A549 (cell line): ENCODE measurements around the gene AKAP8L. TPM values are rescaled to one million over a fixed set of nuclear protein-coding genes. Genes with fewer than 3 reads are reported as not detected.

Experiments used
- ATAC-seq, 2 experiments: fragments of 200-7000 bp in 1 of 2; fragments of >200 bp in 1 of 2; cut with Nextera tagmentation in 1 of 2; cut with Tn5 transposase in 1 of 2; 3 replicates each; pipeline versions ENCODE4 v1.8.0 to v1.9.1; 2018 to 2020; ENCODE audit warnings: mild to moderate bottlenecking in 1 of 2, moderate library complexity in 1 of 2
- CTCF ChIA-PET: fragments of 300-600 bp; sonication (Branson Sonifier 250); formaldehyde crosslinking; extraction: SDS; loops from one replicate; lab custom pipeline; 2021; ENCODE audit warnings: antibody characterized with exemption, inconsistent platforms; lab: Yijun Ruan, JAX
- POLR2A ChIA-PET: fragments of 350-600 bp; formaldehyde crosslinking; extraction: SDS; loops from one replicate; lab custom pipeline; 2021; ENCODE audit warnings: antibody characterized with exemption, inconsistent platforms; lab: Yijun Ruan, JAX
- DNase-seq, 2 experiments: peaks; one replicate each; pipeline versions ENCODE4 v3.0.0 to v3.0.0-alpha.2; 2011 to 2016; ENCODE audit warnings: low read depth in 1 of 2, low spot score in 1 of 2
- FAIRE-seq: peaks from 2 replicates; lab custom pipeline; 2011; peaks lifted over from hg19 to GRCh38; lab: Jason Lieb, UNC
- H3K27ac ChIP-seq, 2 experiments: fragments of >200 bp; sonication (Bioruptor Twin); formaldehyde crosslinking; 3 replicates each; pipeline ENCODE4 v1.5.1; 2016 to 2017
- H3K4me1 ChIP-seq: fragments of >200 bp; sonication (Bioruptor Twin); formaldehyde crosslinking; 3 replicates; pipeline ENCODE4 v1.6.1; 2016
- H3K4me2 ChIP-seq: fragments of >200 bp; sonication (Bioruptor Twin); formaldehyde crosslinking; 3 replicates; pipeline ENCODE4 v1.6.1; 2016
- H3K4me3 ChIP-seq: fragments of >200 bp; sonication (Bioruptor Twin); formaldehyde crosslinking; 3 replicates; pipeline ENCODE4 v1.5.1; 2016
- H3K9me3 ChIP-seq: fragments of >200 bp; sonication (Bioruptor Twin); formaldehyde crosslinking; 3 replicates; pipeline ENCODE4 v1.6.1; 2016
- CBX2 ChIP-seq: fragments of 200-600 bp; sonication (generic); IDR thresholded peaks from 2 replicates; pipeline ENCODE4 v1.6.1; 2016; ENCODE audit warnings: low read depth, mild to moderate bottlenecking, borderline replicate concordance
- CBX8 ChIP-seq: fragments of 200-600 bp; sonication (generic); IDR thresholded peaks from 2 replicates; pipeline ENCODE4 v1.6.1; 2016
- EP300 ChIP-seq, 2 experiments: fragments of >200 bp; sonication (Bioruptor Twin); formaldehyde crosslinking; IDR thresholded peaks; 2 replicates in 1 of 2; 3 replicates in 1 of 2; pipeline ENCODE4 v1.6.1; 2016 to 2017
- ESRRA ChIP-seq: fragments of 150-350 bp; IDR thresholded peaks from 2 replicates; pipeline ENCODE4 v1.6.1; 2014; ENCODE audit warnings: mild to moderate bottlenecking, low read length, borderline replicate concordance
- FOSL2 ChIP-seq, 2 experiments: fragments of 450-650 bp in 1 of 2; fragments of >200 bp in 1 of 2; sonication (Bioruptor Twin) in 1 of 2; formaldehyde crosslinking; IDR thresholded peaks; 2 replicates each; pipeline versions ENCODE4 v1.5.0 to v1.6.1; 2016 to 2020; ENCODE audit warnings: mild to moderate bottlenecking in 1 of 2, moderate library complexity in 1 of 2
- FOXS1 ChIP-seq: fragments of 250-450 bp; sonication (Bioruptor Pico); IDR thresholded peaks from 2 replicates; pipeline ENCODE4 v1.5.0; 2020; ENCODE audit warnings: mild to moderate bottlenecking, moderate library complexity
- HOXA7 ChIP-seq: fragments of 250-450 bp; sonication (Bioruptor Pico); IDR thresholded peaks from 2 replicates; pipeline ENCODE4 v1.5.0; 2020; ENCODE audit warnings: mild to moderate bottlenecking, moderate library complexity
- HOXB13 ChIP-seq: fragments of 250-450 bp; sonication (Bioruptor Pico); IDR thresholded peaks from 2 replicates; pipeline ENCODE4 v1.5.0; 2020; ENCODE audit warnings: low read depth, mild to moderate bottlenecking, moderate library complexity
- KDM5A ChIP-seq: fragments of 200-600 bp; sonication (generic); IDR thresholded peaks from 2 replicates; pipeline ENCODE4 v1.6.1; 2016; ENCODE audit warnings: antibody characterized with exemption, mild to moderate bottlenecking
- MAFK ChIP-seq: fragments of 450-650 bp; IDR thresholded peaks from 2 replicates; pipeline ENCODE4 v1.6.1; 2014; ENCODE audit not compliant: partially characterized antibody
- NR3C1 ChIP-seq: fragments of >200 bp; sonication (Bioruptor Twin); formaldehyde crosslinking; IDR thresholded peaks from 3 replicates; pipeline ENCODE4 v1.6.1; 2017
- POLR2A ChIP-seq: IDR thresholded peaks from 2 replicates; pipeline ENCODE4 v1.6.1; 2012; ENCODE audit warnings: mild to moderate bottlenecking, low read length
- RAD21 ChIP-seq, 2 experiments: fragments of >200 bp in 1 of 2; sonication (Bioruptor Twin) in 1 of 2; formaldehyde crosslinking in 1 of 2; IDR thresholded peaks in 1 of 2; conservative IDR thresholded peaks in 1 of 2; 2 replicates in 1 of 2; 3 replicates in 1 of 2; pipeline ENCODE4 v1.6.1; 2012 to 2018; ENCODE audit warnings: inconsistent platforms in 1 of 2
- SMC3 ChIP-seq: fragments of >200 bp; sonication (Bioruptor Twin); formaldehyde crosslinking; IDR thresholded peaks from 3 replicates; pipeline ENCODE4 v1.6.1; 2018; ENCODE audit warnings: inconsistent platforms
- SREBF2 ChIP-seq: fragments of 450-650 bp; IDR thresholded peaks from 2 replicates; pipeline ENCODE4 v1.6.1; 2014; ENCODE audit warnings: mild to moderate bottlenecking, moderate library complexity
- ZSCAN20 ChIP-seq: fragments of 250-450 bp; sonication (Bioruptor Pico); IDR thresholded peaks from 2 replicates; pipeline ENCODE4 v1.8.0; 2022; ENCODE audit warnings: mild to moderate bottlenecking, moderate library complexity
- WGBS: methylation state at CpG from one replicate; pipeline ENCODE4 v1.1.6; 2017; ENCODE audit errors: missing lambda C conversion rate; 5-methylcytosine and 5-hydroxymethylcytosine counted together
- polyA plus RNA-seq, 4 experiments: library from polyadenylated mRNA; depleted of rRNA in 3 of 4; stranded (reverse); fragments of >200 nt; fragmentation: RNase III in 1 of 4; extraction: RNeasy Plus Mini Kit Qiagen cat#74134 plus additional on column Dnase treatment in 1 of 4; gene quantifications; 2 replicates in 3 of 4; 3 replicates in 1 of 4; pipeline ENCODE4 v1.2.3, GENCODE V29; 2011 to 2017
- TF ChIP-seq, protein P1 (sequence below): fragments of >200 bp; sonication (Bioruptor Twin); formaldehyde crosslinking; IDR thresholded peaks from 2 replicates; pipeline ENCODE4 v1.6.1; 2016
- TF ChIP-seq, protein P2 (sequence below): IDR thresholded peaks from 2 replicates; pipeline ENCODE4 v1.6.1; 2012
- TF ChIP-seq, protein P3 (sequence below): fragments of 250-450 bp; sonication (Bioruptor Pico); IDR thresholded peaks from 2 replicates; pipeline ENCODE4 v1.5.0; 2020; ENCODE audit warnings: low read depth, mild to moderate bottlenecking, moderate library complexity
- TF ChIP-seq, protein P4 (sequence below): IDR thresholded peaks from 2 replicates; pipeline ENCODE4 v1.6.1; 2012

AKAP8L gene
- polyA plus RNA-seq, 2 of the 4 experiments (the other 2 are of a cell fraction): 28.4 to 42.9 TPM

DNA sequence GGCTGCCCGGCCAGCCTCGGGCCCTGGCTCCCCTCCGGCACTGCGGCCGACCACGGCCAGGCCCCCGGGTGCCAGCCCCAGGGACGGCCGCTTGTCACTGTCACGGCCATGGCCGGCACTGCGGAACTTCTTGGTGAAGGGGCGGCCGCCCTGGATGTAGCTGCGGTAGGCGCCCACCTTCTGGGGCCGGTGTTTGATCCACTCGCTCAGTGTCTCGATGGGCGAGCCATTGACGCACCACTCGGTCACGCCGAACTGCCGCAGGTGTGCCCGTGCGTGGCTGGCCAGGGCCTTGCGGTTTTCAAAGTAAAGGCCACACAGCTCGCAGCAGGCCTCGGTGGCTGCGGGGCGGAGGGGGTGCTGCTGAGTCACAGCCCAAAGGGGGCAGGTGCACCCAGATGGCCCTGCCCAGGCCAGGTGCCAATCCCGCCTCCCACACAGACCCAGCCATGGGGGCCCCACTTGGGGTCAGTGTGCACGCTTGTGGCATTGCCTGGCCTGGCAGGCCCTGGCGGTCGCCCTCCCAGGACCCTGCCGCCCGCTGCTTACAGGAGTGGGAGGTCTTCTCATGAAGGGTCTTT lies 6.0 kb upstream of the AKAP8L start:
- no peak for FAIRE-seq
- no peak for ATAC-seq
- Histone ChIP-seq H3K4me1 (peaks cover under 1% of the 10 kb centered on the region; the same call in 1 of the 3 replicates), H3K4me3 (no peak overlapping the region), H3K9me3 (peaks cover 8% of the 10 kb centered on the region; the same call in 1 of the 3 replicates), H3K27ac (no peak overlapping the region), H3K4me2 (no peak overlapping the region)
- CTCF ChIA-PET: no interaction called here
- WGBS: 99% methylated on average over 17 of the region's 38 CpGs
- POLR2A ChIA-PET: no interaction called here
- no peak for TF ChIP-seq HOXB13
- TF ChIP-seq EP300 (IDR thresholded peaks at IDR 0.05): no peak
- no peak for TF ChIP-seq FOSL2 (IDR thresholded peaks at IDR 0.05)
- TF ChIP-seq FOSL2 (CRISPR knock-in tag; IDR thresholded peaks at IDR 0.05): no peak
- TF ChIP-seq, protein P1, sequence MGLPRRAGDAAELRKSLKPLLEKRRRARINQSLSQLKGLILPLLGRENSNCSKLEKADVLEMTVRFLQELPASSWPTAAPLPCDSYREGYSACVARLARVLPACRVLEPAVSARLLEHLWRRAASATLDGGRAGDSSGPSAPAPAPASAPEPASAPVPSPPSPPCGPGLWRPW: no peak
- TF ChIP-seq HOXA7: no peak
- TF ChIP-seq CBX8: no peak
- no peak for TF ChIP-seq FOXS1 (CRISPR knock-in tag)
- no peak for DNase-seq

DNA sequence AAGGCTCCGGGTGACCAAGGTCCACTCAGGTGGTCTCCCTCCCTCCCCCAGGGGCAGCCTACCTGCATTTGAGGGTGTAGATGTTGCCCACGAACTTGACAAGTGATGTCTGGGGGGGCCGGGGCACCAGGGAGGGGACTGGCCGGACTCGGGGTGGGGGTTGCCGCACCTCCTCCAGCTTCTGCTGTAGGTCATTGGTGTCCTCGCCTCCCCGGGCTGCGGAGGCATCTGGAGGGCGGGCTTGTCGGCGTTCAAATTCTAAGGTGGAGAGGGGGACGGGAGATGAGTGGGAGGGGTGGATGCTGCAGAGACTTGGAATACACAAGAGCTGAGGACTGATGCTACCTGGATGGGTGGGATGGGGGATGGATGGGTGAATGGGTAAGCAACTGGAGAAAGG lies 5.3 kb upstream of the AKAP8L start:
- 98% methylated on average over 7 of the region's 13 CpGs for WGBS
- Histone ChIP-seq H3K4me1 (peaks cover 5% of the 10 kb centered on the region; the same call in 2 of the 3 replicates), H3K9me3 (peaks cover 8% of the 10 kb centered on the region; the same call in 1 of the 3 replicates), H3K4me3 (no peak overlapping the region), H3K4me2 (no peak overlapping the region)
- POLR2A ChIA-PET: no interaction called here
- CTCF ChIA-PET: interaction anchor here (1.2 kb wide), 1 partner anchor 13 kb away, joined by 3 read pairs; no protein-coding TSS in a partner anchor
- DNase-seq: no peak
- ATAC-seq: no peak
- TF ChIP-seq HOXB13 (no peak), SMC3 (no peak), ZSCAN20 (CRISPR knock-in tag) (no peak), NR3C1 (no peak), SREBF2 (no peak), CBX2 (no peak), MAFK (no peak)
- TF ChIP-seq, protein P2, sequence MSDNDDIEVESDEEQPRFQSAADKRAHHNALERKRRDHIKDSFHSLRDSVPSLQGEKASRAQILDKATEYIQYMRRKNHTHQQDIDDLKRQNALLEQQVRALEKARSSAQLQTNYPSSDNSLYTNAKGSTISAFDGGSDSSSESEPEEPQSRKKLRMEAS: no peak
- TF ChIP-seq, protein P3, sequence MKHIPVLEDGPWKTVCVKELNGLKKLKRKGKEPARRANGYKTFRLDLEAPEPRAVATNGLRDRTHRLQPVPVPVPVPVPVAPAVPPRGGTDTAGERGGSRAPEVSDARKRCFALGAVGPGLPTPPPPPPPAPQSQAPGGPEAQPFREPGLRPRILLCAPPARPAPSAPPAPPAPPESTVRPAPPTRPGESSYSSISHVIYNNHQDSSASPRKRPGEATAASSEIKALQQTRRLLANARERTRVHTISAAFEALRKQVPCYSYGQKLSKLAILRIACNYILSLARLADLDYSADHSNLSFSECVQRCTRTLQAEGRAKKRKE (CRISPR knock-in tag): no peak
- TF ChIP-seq, all 56 proteins: peak for 0
- FAIRE-seq: no peak
- no peak overlapping the region for H3K27ac ChIP-seq

DNA sequence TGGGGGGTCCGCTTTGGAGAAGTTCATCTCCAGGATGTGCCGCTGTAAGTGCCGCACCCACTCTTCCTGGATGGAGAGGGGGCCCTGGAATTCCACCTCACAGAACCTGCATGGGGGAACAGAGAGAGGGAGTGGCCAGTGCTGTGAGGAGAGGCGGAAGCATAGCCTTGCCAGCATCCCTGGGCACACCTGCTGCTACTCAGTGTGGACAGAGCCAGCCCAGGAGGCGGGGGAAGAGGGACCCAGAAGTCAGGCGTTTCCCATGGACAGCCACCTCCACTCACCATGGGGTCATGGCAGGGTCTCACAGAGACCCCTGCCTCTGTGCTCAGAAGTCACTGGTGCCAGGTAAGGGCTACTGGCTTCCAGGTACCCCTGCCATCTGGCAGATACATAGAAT lies 4.3 kb upstream of the AKAP8L start:
- Histone ChIP-seq H3K9me3 (peaks cover 8% of the 10 kb centered on the region; the same call in 1 of the 3 replicates), H3K4me1 (peaks cover 5% of the 10 kb centered on the region; the same call in 2 of the 3 replicates), H3K27ac (no peak overlapping the region), H3K4me3 (no peak overlapping the region), H3K4me2 (no peak overlapping the region)
- TF ChIP-seq ESRRA: no peak
- TF ChIP-seq, protein P4, sequence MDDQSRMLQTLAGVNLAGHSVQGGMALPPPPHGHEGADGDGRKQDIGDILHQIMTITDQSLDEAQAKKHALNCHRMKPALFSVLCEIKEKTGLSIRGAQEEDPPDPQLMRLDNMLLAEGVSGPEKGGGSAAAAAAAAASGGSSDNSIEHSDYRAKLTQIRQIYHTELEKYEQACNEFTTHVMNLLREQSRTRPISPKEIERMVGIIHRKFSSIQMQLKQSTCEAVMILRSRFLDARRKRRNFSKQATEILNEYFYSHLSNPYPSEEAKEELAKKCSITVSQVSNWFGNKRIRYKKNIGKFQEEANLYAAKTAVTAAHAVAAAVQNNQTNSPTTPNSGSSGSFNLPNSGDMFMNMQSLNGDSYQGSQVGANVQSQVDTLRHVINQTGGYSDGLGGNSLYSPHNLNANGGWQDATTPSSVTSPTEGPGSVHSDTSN: no peak
- no peak for TF ChIP-seq POLR2A
- TF ChIP-seq ZSCAN20 (CRISPR knock-in tag): no peak
- no peak for TF ChIP-seq RAD21 (conservative IDR thresholded peaks at IDR 0.05 in 1 of 2, IDR thresholded peaks at IDR 0.05 in 1 of 2)
- TF ChIP-seq KDM5A: no peak
- WGBS: 100% methylated on average over 4 of the region's 6 CpGs
- CTCF ChIA-PET: interaction anchor here (1.2 kb wide), 1 partner anchor 12 kb away, joined by 3 read pairs; no protein-coding TSS in a partner anchor
- FAIRE-seq (no peak), DNase-seq (no peak), ATAC-seq (no peak)
- POLR2A ChIA-PET: no interaction called here
